Measurements from ENCODE around the gene GGACT.

DNA sequence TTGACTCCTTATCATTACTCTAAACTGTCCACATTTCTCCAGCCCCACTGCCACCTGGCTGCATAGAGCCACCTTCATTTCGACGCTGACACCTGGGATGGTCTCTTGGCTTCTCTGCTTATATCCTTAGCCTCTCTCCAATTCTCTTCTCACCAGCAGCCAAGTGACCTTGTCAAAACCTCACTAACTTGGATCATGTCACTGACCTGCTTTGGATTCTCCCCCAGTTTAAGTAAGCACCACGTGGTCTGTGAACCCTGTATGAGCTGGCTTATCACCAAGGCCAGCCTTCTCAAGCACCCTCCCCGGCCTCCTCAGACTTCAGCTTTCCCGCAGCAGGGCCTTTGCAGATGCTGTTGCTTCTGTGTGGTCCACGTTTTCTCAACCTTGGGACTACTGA is 12.3 kb upstream of the GGACT start:
- no peak for TF ChIP-seq EP300 (IDR thresholded peaks at IDR 0.05; ENCODE audit: borderline replicate concordance in 1 of 2, low read depth in 2 of 2, low read length in 2 of 2)
- TF ChIP-seq JUND (IDR thresholded peaks at IDR 0.05; ENCODE audit: low read length), result no peak
- TF ChIP-seq POU5F1 (IDR thresholded peaks at IDR 0.05; ENCODE audit: low read depth, low read length), result no peak
- TF ChIP-seq, protein P1, sequence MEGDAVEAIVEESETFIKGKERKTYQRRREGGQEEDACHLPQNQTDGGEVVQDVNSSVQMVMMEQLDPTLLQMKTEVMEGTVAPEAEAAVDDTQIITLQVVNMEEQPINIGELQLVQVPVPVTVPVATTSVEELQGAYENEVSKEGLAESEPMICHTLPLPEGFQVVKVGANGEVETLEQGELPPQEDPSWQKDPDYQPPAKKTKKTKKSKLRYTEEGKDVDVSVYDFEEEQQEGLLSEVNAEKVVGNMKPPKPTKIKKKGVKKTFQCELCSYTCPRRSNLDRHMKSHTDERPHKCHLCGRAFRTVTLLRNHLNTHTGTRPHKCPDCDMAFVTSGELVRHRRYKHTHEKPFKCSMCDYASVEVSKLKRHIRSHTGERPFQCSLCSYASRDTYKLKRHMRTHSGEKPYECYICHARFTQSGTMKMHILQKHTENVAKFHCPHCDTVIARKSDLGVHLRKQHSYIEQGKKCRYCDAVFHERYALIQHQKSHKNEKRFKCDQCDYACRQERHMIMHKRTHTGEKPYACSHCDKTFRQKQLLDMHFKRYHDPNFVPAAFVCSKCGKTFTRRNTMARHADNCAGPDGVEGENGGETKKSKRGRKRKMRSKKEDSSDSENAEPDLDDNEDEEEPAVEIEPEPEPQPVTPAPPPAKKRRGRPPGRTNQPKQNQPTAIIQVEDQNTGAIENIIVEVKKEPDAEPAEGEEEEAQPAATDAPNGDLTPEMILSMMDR (IDR thresholded peaks at IDR 0.05; ENCODE audit: control extremely low read depth in 1 of 3, insufficient read depth in 1 of 3, low read depth in 1 of 3, low read length in 3 of 3), result no peak
- TF ChIP-seq SP1 (IDR thresholded peaks at IDR 0.05; ENCODE audit: low read depth, low read length), result no peak
- no peak for TF ChIP-seq POLR2A (IDR thresholded peaks at IDR 0.05; ENCODE audit: control extremely low read depth in 1 of 2, low read depth in 2 of 2, low read length in 2 of 2)
- no peak for TF ChIP-seq EZH2 (IDR thresholded peaks at IDR 0.05; ENCODE audit: low read depth, low read length, severe bottlenecking)
- no peak for TF ChIP-seq YY1 (IDR thresholded peaks at IDR 0.05; ENCODE audit: low read depth, low read length)
- no peak for TF ChIP-seq ZNF274 (IDR thresholded peaks at IDR 0.05; ENCODE audit: borderline replicate concordance, extremely low read depth, low read length)

All from H1 (cell line).